Retinal pigment epithelial cell (primary cell): ENCODE results near the gene CCL15.

ENCODE experiments used
- DNase-seq: peaks from one replicate; pipeline ENCODE4 v3.0.0-alpha.2; 2010; ENCODE audit warnings: low read depth
- H3K4me3 ChIP-seq: 2 replicates; pipeline ENCODE4 v1.5.1; 2011; ENCODE audit warnings: mild to moderate bottlenecking, low read length, control low read depth, moderate library complexity
- TF ChIP-seq, protein P1 (sequence below): conservative IDR thresholded peaks from 2 replicates; pipeline ENCODE4 v1.5.1; 2011; ENCODE audit warnings: low read depth, low read length, control low read depth, inconsistent platforms

CCL15 gene

DNA sequence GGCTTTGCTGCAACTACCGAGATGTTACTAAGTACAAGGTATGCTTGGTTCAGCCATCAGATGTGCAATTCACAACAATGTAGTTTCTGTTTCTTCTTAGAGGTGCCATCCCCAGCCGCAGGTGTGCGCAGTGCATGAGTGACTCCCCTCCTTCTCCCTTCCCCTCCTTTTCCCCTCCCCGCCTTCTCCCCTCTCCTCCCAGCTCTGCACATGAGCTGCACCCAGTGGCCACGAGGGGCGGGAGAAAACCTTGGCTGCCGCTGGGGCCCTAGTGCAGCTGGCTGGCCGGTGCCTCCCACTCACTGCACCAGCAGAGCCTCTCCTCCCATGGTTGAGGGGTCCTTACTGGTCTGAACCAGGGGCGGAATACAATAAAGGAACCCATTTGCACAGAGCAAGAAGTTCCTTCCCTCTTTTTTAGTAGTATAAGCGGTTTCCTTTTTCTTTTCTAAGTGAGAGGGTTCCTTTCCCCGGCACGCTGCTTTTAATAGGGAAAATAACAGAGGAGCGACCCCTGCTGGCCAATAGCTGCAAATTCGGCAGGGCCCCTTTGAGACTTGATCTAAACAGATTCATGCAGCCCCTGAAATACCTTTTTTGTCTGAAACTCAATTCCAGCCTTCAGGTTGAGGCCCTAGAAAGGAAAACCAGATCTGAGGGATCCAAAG lies 7.8 kb upstream of the CCL15 start:
- TF ChIP-seq, protein P1, sequence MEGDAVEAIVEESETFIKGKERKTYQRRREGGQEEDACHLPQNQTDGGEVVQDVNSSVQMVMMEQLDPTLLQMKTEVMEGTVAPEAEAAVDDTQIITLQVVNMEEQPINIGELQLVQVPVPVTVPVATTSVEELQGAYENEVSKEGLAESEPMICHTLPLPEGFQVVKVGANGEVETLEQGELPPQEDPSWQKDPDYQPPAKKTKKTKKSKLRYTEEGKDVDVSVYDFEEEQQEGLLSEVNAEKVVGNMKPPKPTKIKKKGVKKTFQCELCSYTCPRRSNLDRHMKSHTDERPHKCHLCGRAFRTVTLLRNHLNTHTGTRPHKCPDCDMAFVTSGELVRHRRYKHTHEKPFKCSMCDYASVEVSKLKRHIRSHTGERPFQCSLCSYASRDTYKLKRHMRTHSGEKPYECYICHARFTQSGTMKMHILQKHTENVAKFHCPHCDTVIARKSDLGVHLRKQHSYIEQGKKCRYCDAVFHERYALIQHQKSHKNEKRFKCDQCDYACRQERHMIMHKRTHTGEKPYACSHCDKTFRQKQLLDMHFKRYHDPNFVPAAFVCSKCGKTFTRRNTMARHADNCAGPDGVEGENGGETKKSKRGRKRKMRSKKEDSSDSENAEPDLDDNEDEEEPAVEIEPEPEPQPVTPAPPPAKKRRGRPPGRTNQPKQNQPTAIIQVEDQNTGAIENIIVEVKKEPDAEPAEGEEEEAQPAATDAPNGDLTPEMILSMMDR = peak; percentile 36
- H3K4me3 ChIP-seq = no peak overlapping the region
- DNase-seq = no peak

DNA sequence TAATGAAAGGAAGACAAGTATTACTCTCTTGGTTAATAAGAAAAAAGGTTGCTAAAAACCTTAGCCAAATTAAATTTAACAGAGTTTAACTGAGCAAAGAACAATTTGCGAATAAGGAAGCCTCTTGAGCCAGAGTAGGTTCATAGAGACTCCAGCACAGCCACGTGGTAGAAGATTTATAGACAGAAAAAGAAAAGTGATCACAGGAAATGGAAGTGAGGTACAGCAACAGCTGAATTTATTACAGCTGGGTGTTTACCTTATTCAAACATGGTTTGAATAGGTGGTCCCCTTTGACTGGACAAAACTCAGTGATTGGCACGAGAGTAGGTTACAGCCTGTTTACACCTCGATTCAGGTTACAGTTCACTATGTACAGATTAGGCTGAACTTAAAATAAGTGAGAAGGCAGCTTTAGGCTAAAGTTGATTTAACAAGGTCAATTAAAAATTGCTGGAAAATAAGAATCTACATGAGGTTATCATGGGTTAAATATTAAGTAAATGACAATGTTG lies 3.3 kb upstream of the CCL15 start:
- no peak overlapping the region for H3K4me3 ChIP-seq
- TF ChIP-seq, protein P1 = no peak
- DNase-seq = no peak

DNA sequence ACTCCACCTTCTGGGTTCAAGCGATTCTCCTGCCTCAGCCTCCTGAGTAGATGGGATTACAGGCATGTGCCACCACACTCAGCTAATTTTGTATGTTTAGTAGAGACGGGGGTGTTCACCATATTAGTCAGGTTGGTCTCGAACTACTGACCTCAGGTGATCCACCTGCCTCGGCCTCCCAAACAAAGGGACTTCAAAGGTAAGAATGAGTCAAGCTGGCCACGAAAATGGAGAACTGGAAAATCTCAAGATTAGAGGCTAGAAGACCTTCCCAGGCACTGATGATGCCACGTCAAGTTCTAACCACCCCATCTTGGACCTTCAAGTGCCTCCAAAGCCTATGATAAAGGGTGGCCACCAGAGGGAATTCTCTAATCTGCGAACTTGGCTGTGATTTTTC lies 1.3 kb upstream of the CCL15 start:
- no peak overlapping the region for H3K4me3 ChIP-seq
- TF ChIP-seq, protein P1 = no peak
- DNase-seq = no peak

DNA sequence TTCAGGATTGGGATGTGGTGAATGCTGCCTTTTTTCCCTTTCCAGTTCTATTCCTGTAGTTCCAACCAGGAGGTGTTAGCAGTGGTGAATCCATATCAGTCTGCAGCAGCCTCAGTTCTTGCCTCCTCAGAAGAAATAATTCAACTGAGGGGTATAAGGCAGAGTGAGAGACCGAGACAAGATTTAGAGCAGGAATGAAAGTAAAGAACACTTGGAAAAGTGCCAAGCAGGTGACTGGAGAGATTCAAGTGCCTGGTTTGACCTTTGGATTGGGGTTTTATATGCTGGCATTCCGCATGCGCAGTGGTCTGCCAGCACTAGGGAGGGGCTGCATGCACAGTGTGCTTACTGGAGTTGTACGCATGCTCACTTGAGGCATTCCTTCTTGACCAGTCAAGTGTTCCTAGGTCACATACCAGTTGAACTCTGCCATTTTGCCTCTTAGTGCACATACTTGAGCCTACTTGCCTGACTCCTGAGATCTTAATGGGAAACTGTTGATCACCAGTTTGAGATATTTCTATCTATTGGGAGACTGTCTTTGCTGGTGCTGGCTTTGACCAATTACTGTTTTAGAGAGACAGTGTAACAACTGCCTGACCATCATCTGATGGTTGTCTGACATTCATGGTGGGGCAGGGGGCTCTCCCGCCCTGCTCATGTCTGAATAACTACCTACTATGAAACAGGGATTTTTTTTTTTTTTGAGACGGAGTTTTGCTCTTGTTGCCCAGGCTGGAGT lies 680 bp upstream of the CCL15 start:
- no peak overlapping the region for H3K4me3 ChIP-seq
- TF ChIP-seq, protein P1 = no peak
- DNase-seq = no peak

DNA sequence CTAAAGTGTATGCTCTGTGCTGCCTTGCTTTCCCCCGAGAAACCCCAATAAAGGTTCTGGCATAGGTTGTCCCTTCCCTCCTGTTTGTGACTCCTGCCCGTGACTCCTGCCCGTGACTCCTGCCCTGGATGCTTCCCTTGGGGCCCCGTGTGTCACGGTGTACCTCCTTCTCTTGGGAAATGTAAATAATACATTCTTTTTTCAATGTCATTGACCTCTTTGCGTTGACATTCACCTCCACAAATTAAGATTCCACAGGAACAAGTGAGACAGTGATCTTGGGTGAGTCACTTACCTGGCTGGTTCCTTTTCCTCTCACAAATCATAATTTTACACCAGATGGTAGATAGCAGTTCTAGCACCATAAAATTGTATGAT lies 632 bp downstream of the CCL15 start:
- DNase-seq = no peak
- TF ChIP-seq, protein P1 = no peak
- no peak overlapping the region for H3K4me3 ChIP-seq

DNA sequence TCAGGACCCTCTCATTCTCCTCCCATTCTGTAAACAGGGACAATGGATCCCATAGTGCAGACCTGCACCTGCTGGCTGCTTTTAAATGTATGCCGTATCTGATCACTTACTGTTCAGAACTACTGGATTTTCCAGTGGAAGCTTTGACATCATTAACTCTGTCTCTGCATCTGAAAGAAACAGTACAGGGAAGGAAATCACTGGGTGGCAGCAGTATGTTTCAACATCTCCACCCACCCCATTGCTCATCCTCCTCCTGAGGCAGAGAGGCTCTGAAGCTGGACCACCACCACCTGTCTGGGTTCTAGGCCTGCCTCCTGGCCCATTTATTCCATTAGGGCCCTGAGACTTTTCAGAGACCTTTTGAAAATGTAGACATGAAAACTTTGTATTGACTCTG lies 2.6 kb downstream of the CCL15 start:
- no peak overlapping the region for H3K4me3 ChIP-seq
- TF ChIP-seq, protein P1 = no peak
- DNase-seq = no peak
